ENCODE results near the gene KIAA1217. TPM values are rescaled to one million over a fixed set of nuclear protein-coding genes. Genes with fewer than 3 reads are reported as not detected.

Gene KIAA1217
- total RNA-seq, 1 experiment from 2014 or later, result 23.4 TPM

DNA sequence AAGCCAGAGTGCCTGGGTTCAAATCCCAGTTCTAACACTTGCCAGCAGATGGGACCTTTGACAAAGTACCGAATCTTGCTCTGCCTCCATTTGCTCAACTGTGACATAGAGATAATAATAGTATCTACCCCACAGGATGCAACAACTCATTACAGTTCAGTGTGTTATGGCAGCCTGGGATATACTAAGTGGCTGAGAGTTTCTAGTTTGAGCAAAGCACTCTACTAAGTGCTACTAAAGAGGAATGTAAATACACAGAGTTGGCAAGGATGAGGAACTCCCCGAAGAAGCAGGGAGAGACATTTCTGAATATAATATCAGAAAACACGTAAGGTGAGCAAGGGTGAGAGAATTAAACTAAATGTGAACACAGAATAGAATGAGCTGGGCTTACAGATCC is 271.5 kb downstream of the KIAA1217 start:
- DNase-seq (ENCODE audit: low spot score), result no peak

DNA sequence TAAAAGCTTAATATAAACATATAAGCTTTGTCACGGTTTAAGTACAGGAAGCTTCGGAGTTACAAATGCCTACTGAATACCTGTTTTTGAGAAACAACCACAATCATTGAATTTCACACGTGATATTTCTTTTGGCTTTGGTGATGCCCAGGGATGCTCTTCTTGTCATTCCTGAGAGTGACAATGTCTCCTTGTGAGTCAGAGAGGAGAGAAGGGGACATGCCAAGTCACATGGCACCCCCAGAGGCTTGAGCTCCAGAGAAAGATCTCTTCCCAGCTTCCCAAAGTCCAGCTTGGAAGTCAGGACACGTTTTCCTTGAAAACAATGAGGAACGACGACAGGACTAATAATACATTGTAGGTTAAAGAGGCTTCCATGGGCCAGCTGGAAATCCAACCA is 272.3 kb downstream of the KIAA1217 start:
- ChIA-PET POLR2A (no interaction called here), CTCF (no interaction called here)
- TF ChIP-seq TCF7 (CRISPR knock-in tag; IDR thresholded peaks at IDR 0.05; ENCODE audit: low read depth) (no peak), ZNF423 (CRISPR knock-in tag; IDR thresholded peaks at IDR 0.05) (no peak), GABPB1 (CRISPR knock-in tag; IDR thresholded peaks at IDR 0.05) (no peak), ZNF121 (CRISPR knock-in tag; IDR thresholded peaks at IDR 0.05) (no peak), GRHL2 (CRISPR knock-in tag; IDR thresholded peaks at IDR 0.05; ENCODE audit: insufficient replicate concordance, severe bottlenecking) (no peak), OVOL2 (CRISPR knock-in tag; IDR thresholded peaks at IDR 0.05; ENCODE audit: borderline replicate concordance) (no peak), JAZF1 (CRISPR knock-in tag; IDR thresholded peaks at IDR 0.05) (no peak), IRF2 (CRISPR knock-in tag; IDR thresholded peaks at IDR 0.05; ENCODE audit: borderline replicate concordance, low read depth) (no peak), SOX15 (CRISPR knock-in tag; IDR thresholded peaks at IDR 0.05) (no peak), ATF1 (CRISPR knock-in tag; IDR thresholded peaks at IDR 0.05) (no peak), ETV6 (CRISPR knock-in tag; IDR thresholded peaks at IDR 0.05) (no peak)
- TF ChIP-seq, protein P1, sequence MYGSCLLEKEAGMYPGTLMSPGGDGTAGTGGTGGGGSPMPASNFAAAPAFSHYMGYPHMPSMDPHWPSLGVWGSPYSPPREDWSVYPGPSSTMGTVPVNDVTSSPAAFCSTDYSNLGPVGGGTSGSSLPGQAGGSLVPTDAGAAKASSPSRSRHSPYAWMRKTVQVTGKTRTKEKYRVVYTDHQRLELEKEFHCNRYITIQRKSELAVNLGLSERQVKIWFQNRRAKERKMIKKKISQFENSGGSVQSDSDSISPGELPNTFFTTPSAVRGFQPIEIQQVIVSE (CRISPR knock-in tag; IDR thresholded peaks at IDR 0.05; ENCODE audit: borderline replicate concordance), result no peak
- TF ChIP-seq, protein P2, sequence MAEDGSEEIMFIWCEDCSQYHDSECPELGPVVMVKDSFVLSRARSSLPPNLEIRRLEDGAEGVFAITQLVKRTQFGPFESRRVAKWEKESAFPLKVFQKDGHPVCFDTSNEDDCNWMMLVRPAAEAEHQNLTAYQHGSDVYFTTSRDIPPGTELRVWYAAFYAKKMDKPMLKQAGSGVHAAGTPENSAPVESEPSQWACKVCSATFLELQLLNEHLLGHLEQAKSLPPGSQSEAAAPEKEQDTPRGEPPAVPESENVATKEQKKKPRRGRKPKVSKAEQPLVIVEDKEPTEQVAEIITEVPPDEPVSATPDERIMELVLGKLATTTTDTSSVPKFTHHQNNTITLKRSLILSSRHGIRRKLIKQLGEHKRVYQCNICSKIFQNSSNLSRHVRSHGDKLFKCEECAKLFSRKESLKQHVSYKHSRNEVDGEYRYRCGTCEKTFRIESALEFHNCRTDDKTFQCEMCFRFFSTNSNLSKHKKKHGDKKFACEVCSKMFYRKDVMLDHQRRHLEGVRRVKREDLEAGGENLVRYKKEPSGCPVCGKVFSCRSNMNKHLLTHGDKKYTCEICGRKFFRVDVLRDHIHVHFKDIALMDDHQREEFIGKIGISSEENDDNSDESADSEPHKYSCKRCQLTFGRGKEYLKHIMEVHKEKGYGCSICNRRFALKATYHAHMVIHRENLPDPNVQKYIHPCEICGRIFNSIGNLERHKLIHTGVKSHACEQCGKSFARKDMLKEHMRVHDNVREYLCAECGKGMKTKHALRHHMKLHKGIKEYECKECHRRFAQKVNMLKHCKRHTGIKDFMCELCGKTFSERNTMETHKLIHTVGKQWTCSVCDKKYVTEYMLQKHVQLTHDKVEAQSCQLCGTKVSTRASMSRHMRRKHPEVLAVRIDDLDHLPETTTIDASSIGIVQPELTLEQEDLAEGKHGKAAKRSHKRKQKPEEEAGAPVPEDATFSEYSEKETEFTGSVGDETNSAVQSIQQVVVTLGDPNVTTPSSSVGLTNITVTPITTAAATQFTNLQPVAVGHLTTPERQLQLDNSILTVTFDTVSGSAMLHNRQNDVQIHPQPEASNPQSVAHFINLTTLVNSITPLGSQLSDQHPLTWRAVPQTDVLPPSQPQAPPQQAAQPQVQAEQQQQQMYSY (CRISPR knock-in tag; IDR thresholded peaks at IDR 0.05), result no peak
- TF ChIP-seq, protein P3, sequence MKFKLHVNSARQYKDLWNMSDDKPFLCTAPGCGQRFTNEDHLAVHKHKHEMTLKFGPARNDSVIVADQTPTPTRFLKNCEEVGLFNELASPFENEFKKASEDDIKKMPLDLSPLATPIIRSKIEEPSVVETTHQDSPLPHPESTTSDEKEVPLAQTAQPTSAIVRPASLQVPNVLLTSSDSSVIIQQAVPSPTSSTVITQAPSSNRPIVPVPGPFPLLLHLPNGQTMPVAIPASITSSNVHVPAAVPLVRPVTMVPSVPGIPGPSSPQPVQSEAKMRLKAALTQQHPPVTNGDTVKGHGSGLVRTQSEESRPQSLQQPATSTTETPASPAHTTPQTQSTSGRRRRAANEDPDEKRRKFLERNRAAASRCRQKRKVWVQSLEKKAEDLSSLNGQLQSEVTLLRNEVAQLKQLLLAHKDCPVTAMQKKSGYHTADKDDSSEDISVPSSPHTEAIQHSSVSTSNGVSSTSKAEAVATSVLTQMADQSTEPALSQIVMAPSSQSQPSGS (CRISPR knock-in tag; IDR thresholded peaks at IDR 0.05; ENCODE audit: borderline replicate concordance, low read depth), result no peak
- TF ChIP-seq, protein P4, sequence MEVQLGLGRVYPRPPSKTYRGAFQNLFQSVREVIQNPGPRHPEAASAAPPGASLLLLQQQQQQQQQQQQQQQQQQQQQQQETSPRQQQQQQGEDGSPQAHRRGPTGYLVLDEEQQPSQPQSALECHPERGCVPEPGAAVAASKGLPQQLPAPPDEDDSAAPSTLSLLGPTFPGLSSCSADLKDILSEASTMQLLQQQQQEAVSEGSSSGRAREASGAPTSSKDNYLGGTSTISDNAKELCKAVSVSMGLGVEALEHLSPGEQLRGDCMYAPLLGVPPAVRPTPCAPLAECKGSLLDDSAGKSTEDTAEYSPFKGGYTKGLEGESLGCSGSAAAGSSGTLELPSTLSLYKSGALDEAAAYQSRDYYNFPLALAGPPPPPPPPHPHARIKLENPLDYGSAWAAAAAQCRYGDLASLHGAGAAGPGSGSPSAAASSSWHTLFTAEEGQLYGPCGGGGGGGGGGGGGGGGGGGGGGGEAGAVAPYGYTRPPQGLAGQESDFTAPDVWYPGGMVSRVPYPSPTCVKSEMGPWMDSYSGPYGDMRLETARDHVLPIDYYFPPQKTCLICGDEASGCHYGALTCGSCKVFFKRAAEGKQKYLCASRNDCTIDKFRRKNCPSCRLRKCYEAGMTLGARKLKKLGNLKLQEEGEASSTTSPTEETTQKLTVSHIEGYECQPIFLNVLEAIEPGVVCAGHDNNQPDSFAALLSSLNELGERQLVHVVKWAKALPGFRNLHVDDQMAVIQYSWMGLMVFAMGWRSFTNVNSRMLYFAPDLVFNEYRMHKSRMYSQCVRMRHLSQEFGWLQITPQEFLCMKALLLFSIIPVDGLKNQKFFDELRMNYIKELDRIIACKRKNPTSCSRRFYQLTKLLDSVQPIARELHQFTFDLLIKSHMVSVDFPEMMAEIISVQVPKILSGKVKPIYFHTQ (CRISPR knock-in tag; IDR thresholded peaks at IDR 0.05), result no peak
- TF ChIP-seq, protein P5, sequence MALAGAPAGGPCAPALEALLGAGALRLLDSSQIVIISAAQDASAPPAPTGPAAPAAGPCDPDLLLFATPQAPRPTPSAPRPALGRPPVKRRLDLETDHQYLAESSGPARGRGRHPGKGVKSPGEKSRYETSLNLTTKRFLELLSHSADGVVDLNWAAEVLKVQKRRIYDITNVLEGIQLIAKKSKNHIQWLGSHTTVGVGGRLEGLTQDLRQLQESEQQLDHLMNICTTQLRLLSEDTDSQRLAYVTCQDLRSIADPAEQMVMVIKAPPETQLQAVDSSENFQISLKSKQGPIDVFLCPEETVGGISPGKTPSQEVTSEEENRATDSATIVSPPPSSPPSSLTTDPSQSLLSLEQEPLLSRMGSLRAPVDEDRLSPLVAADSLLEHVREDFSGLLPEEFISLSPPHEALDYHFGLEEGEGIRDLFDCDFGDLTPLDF (CRISPR knock-in tag; IDR thresholded peaks at IDR 0.05), result no peak
- TF ChIP-seq, protein P6, sequence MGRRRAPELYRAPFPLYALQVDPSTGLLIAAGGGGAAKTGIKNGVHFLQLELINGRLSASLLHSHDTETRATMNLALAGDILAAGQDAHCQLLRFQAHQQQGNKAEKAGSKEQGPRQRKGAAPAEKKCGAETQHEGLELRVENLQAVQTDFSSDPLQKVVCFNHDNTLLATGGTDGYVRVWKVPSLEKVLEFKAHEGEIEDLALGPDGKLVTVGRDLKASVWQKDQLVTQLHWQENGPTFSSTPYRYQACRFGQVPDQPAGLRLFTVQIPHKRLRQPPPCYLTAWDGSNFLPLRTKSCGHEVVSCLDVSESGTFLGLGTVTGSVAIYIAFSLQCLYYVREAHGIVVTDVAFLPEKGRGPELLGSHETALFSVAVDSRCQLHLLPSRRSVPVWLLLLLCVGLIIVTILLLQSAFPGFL (CRISPR knock-in tag; IDR thresholded peaks at IDR 0.05; ENCODE audit: borderline replicate concordance), result no peak
- TF ChIP-seq, protein P7, sequence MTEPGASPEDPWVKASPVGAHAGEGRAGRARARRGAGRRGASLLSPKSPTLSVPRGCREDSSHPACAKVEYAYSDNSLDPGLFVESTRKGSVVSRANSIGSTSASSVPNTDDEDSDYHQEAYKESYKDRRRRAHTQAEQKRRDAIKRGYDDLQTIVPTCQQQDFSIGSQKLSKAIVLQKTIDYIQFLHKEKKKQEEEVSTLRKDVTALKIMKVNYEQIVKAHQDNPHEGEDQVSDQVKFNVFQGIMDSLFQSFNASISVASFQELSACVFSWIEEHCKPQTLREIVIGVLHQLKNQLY (CRISPR knock-in tag; IDR thresholded peaks at IDR 0.05), result no peak
- Mint-ChIP-seq H3K27me3 (ENCODE audit: low read depth) (no peaks in the 10 kb centered on the region), H3K4me1 (peaks cover 8% of the 10 kb centered on the region), H3K27ac (no peak overlapping the region), H3K9me3 (peaks cover 21% of the 10 kb centered on the region), H3K4me3 (no peak overlapping the region), H3K36me3 (peaks cover 18% of the 10 kb centered on the region)
- ATAC-seq, result no peak
- no peak for DNase-seq (ENCODE audit: low spot score)

More for the DNA sequence above, 271.5 kb downstream of the KIAA1217 start:
- CTCF ChIA-PET, result no interaction called here
- no peak for ATAC-seq
- Mint-ChIP-seq H3K27me3 (ENCODE audit: low read depth) (no peaks in the 10 kb centered on the region), H3K27ac (no peak overlapping the region), H3K4me3 (no peak overlapping the region), H3K36me3 (peaks cover 23% of the 10 kb centered on the region), H3K4me1 (peaks cover 8% of the 10 kb centered on the region), H3K9me3 (peaks cover 25% of the 10 kb centered on the region)
- POLR2A ChIA-PET, result no interaction called here
- TF ChIP-seq ELF4 (CRISPR knock-in tag; IDR thresholded peaks at IDR 0.05; ENCODE audit: low read depth), result no peak
- TF ChIP-seq ZNF232 (CRISPR knock-in tag; IDR thresholded peaks at IDR 0.05), result no peak
- TF ChIP-seq KAT7 (CRISPR knock-in tag; IDR thresholded peaks at IDR 0.05; ENCODE audit: borderline replicate concordance), result no peak
- TF ChIP-seq NFATC4 (CRISPR knock-in tag; IDR thresholded peaks at IDR 0.05), result no peak
- no peak for TF ChIP-seq PRRX2 (CRISPR knock-in tag; IDR thresholded peaks at IDR 0.05)
